HepG2 (cell line): Measurements from ENCODE around the gene NDST1. TPM values are rescaled to one million over a fixed set of nuclear protein-coding genes. Genes with fewer than 3 reads are reported as not detected.

ENCODE experiments used
- EEA1 ChIP-seq: sonication (generic); formaldehyde crosslinking; IDR thresholded peaks from 2 replicates; pipeline ENCODE4 v1.5.1; 2020; ENCODE audit warnings: mild to moderate bottlenecking, missing genetic modification reagents, borderline replicate concordance
- FOXO1 ChIP-seq: sonication (generic); formaldehyde crosslinking; IDR thresholded peaks from 2 replicates; pipeline ENCODE4 v1.4.0; 2020; ENCODE audit warnings: missing genetic modification reagents
- HCFC1 ChIP-seq: fragments of 150-350 bp; IDR thresholded peaks from 2 replicates; pipeline ENCODE4 v1.6.1; 2014; ENCODE audit warnings: low read depth, low read length
- NR2F6 ChIP-seq, 2 experiments: IDR thresholded peaks; 2 replicates each; pipeline ENCODE4 v1.6.1; 2016; ENCODE audit warnings: antibody characterized with exemption in 1 of 2, mild to moderate bottlenecking in 1 of 2
- POLR2AphosphoS2 ChIP-seq: IDR thresholded peaks from 2 replicates; pipeline ENCODE4 v1.6.1; 2011; ENCODE audit warnings: low read depth, low read length, improper control_type of control experiment
- POLR2G ChIP-seq: fragments of 200-400 bp; formaldehyde crosslinking; IDR thresholded peaks from 2 replicates; pipeline ENCODE4 v1.6.1; 2018; ENCODE audit warnings: mild to moderate bottlenecking, low read depth, low read length, moderate library complexity
- RFXAP ChIP-seq: sonication (generic); formaldehyde crosslinking; IDR thresholded peaks from 2 replicates; pipeline ENCODE4 v1.4.0; 2020; ENCODE audit warnings: missing genetic modification reagents, borderline replicate concordance
- SMAD1 ChIP-seq: sonication (generic); formaldehyde crosslinking; IDR thresholded peaks from 2 replicates; pipeline ENCODE4 v1.4.0; 2020; ENCODE audit warnings: missing genetic modification reagents, low read depth, mild to moderate bottlenecking, borderline replicate concordance
- ZBTB34 ChIP-seq: sonication (generic); formaldehyde crosslinking; IDR thresholded peaks from 2 replicates; pipeline ENCODE4 v1.8.0; 2022; ENCODE audit warnings: mild to moderate bottlenecking, missing genetic modification reagents
- ZKSCAN5 ChIP-seq: sonication (generic); formaldehyde crosslinking; IDR thresholded peaks from 2 replicates; pipeline ENCODE4 v1.5.1; 2020; ENCODE audit warnings: mild to moderate bottlenecking, missing genetic modification reagents
- ZMYM4 ChIP-seq: sonication (generic); formaldehyde crosslinking; IDR thresholded peaks from 2 replicates; pipeline ENCODE4 v1.8.1; 2023; ENCODE audit warnings: mild to moderate bottlenecking, missing genetic modification reagents
- ZNF101 ChIP-seq: sonication (generic); formaldehyde crosslinking; IDR thresholded peaks from 2 replicates; pipeline ENCODE4 v1.4.0; 2020; ENCODE audit warnings: mild to moderate bottlenecking, low read depth, missing genetic modification reagents, borderline replicate concordance
- ZNF264 ChIP-seq: sonication (generic); formaldehyde crosslinking; IDR thresholded peaks from 2 replicates; pipeline ENCODE4 v1.4.0; 2020; ENCODE audit warnings: missing genetic modification reagents
- ZNF382 ChIP-seq: sonication (generic); formaldehyde crosslinking; IDR thresholded peaks from 2 replicates; pipeline ENCODE4 v1.5.0; 2020; ENCODE audit warnings: missing genetic modification reagents, mild to moderate bottlenecking, borderline replicate concordance
- ZNF432 ChIP-seq: sonication (generic); formaldehyde crosslinking; IDR thresholded peaks from 2 replicates; pipeline ENCODE4 v1.5.0; 2020; ENCODE audit warnings: missing genetic modification reagents, mild to moderate bottlenecking, borderline replicate concordance
- ZNF574 ChIP-seq: sonication (generic); formaldehyde crosslinking; IDR thresholded peaks from 2 replicates; pipeline ENCODE4 v1.4.0; 2020; ENCODE audit warnings: missing genetic modification reagents
- ZNF772 ChIP-seq: sonication (generic); formaldehyde crosslinking; IDR thresholded peaks from 2 replicates; pipeline ENCODE4 v1.5.0; 2020; ENCODE audit warnings: mild to moderate bottlenecking, missing genetic modification reagents
- polyA plus RNA-seq, 8 experiments: library from polyadenylated mRNA; depleted of rRNA in 3 of 8; stranded (reverse) in 7 of 8; unstranded in 1 of 8; fragments of >200 nt; fragmentation: Illumina TruSeq in 4 of 8; extraction: Trizol in 4 of 8; gene quantifications; 2 replicates each; pipeline versions ENCODE4 v1.2.1 to v1.2.3, GENCODE V29; 2011 to 2016; ENCODE audit warnings: low read depth in 4 of 8, missing spikeins in 1 of 8, mixed read lengths in 1 of 8; ENCODE audit not compliant: insufficient read depth in 1 of 8
- total RNA-seq, 5 experiments: library from RNA; depleted of rRNA; stranded (reverse); fragments of >200 nt; fragmentation: Illumina TruSeq; extraction: Trizol; gene quantifications; 2 replicates each; pipeline ENCODE4 v1.2.3, GENCODE V29; 2016; ENCODE audit warnings: low read depth in 1 of 5
- TF ChIP-seq, protein P1 (sequence below): sonication (generic); formaldehyde crosslinking; IDR thresholded peaks from 2 replicates; pipeline ENCODE4 v1.4.0; 2020; ENCODE audit warnings: missing genetic modification reagents, borderline replicate concordance
- TF ChIP-seq, protein P2 (sequence below): IDR thresholded peaks from 2 replicates; pipeline ENCODE4 v1.6.1; 2016; ENCODE audit warnings: missing genetic modification reagents, missing compliant biosample characterization
- TF ChIP-seq, protein P3 (sequence below): fragments of 450-650 bp; IDR thresholded peaks from 2 replicates; pipeline ENCODE4 v1.6.1; 2017; ENCODE audit warnings: mild to moderate bottlenecking

The NDST1 gene
- total and polyA plus RNA-seq, 2 of the 13 experiments (the other 11 are each of a cell fraction or from before 2014, with no cell fraction given) = 23.8 to 26.2 TPM

GRCh38 chr5:150517272-150518152 lies 9.6 kb downstream of the NDST1 start (continued):
- no peak for TF ChIP-seq RFXAP
- no peak for TF ChIP-seq EEA1 (CRISPR knock-in tag)
- TF ChIP-seq ZNF382 (CRISPR knock-in tag) = no peak
- TF ChIP-seq, protein P1, sequence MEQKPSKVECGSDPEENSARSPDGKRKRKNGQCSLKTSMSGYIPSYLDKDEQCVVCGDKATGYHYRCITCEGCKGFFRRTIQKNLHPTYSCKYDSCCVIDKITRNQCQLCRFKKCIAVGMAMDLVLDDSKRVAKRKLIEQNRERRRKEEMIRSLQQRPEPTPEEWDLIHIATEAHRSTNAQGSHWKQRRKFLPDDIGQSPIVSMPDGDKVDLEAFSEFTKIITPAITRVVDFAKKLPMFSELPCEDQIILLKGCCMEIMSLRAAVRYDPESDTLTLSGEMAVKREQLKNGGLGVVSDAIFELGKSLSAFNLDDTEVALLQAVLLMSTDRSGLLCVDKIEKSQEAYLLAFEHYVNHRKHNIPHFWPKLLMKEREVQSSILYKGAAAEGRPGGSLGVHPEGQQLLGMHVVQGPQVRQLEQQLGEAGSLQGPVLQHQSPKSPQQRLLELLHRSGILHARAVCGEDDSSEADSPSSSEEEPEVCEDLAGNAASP (CRISPR knock-in tag) = peak; percentile 88; the same call in 1 of the 2 replicates
- no peak for TF ChIP-seq ZNF101
- no peak for TF ChIP-seq SMAD1 (CRISPR knock-in tag)
- peak; percentile 92 for TF ChIP-seq NR2F6 (IDR thresholded peaks at IDR 0.05)
- peak; percentile 95 for TF ChIP-seq NR2F6 (CRISPR knock-in tag; IDR thresholded peaks at IDR 0.05)
- no peak for TF ChIP-seq POLR2G
- 0 out of 2 replicates have a peak, but pooled peaks have one; percentile 24 for TF ChIP-seq ZMYM4 (CRISPR knock-in tag)
- TF ChIP-seq ZBTB34 = no peak
- TF ChIP-seq ZNF432 = no peak
- TF ChIP-seq, protein P2, sequence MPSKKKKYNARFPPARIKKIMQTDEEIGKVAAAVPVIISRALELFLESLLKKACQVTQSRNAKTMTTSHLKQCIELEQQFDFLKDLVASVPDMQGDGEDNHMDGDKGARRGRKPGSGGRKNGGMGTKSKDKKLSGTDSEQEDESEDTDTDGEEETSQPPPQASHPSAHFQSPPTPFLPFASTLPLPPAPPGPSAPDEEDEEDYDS = peak; percentile 25; the same call in 1 of the 2 replicates
- no peak; the same call in 1 of the 2 replicates for TF ChIP-seq ZNF772
- TF ChIP-seq ZKSCAN5 = no peak
- TF ChIP-seq ZNF264 (CRISPR knock-in tag) = 0 out of 2 replicates have a peak, but pooled peaks have one; percentile 45
- TF ChIP-seq, protein P3, sequence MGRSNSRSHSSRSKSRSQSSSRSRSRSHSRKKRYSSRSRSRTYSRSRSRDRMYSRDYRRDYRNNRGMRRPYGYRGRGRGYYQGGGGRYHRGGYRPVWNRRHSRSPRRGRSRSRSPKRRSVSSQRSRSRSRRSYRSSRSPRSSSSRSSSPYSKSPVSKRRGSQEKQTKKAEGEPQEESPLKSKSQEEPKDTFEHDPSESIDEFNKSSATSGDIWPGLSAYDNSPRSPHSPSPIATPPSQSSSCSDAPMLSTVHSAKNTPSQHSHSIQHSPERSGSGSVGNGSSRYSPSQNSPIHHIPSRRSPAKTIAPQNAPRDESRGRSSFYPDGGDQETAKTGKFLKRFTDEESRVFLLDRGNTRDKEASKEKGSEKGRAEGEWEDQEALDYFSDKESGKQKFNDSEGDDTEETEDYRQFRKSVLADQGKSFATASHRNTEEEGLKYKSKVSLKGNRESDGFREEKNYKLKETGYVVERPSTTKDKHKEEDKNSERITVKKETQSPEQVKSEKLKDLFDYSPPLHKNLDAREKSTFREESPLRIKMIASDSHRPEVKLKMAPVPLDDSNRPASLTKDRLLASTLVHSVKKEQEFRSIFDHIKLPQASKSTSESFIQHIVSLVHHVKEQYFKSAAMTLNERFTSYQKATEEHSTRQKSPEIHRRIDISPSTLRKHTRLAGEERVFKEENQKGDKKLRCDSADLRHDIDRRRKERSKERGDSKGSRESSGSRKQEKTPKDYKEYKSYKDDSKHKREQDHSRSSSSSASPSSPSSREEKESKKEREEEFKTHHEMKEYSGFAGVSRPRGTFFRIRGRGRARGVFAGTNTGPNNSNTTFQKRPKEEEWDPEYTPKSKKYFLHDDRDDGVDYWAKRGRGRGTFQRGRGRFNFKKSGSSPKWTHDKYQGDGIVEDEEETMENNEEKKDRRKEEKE = no peak
- peak; percentile 28; the same call in 1 of the 2 replicates for TF ChIP-seq ZNF574
- peak; percentile 87 for TF ChIP-seq FOXO1
- no peak for TF ChIP-seq POLR2AphosphoS2
- no peak for TF ChIP-seq HCFC1
